ENCODE data around the gene ATP7B. TPM values are rescaled to one million over a fixed set of nuclear protein-coding genes. Genes with fewer than 3 reads are reported as not detected.

The ATP7B gene
- total RNA-seq, 2 donors from 2014 or later = 4.3 to 6.5 TPM

GRCh38 chr13:51955816-51956603 is 55.2 kb downstream of the ATP7B start:
- no peak for DNase-seq (ENCODE audit: low spot score)
- no peak overlapping the region for H3K4me3 ChIP-seq
- no peak for TF ChIP-seq CTCF (IDR thresholded peaks at IDR 0.05)
- no peaks in the 10 kb centered on the region for H3K9me3 ChIP-seq
- H3K27me3 ChIP-seq = no peaks in the 10 kb centered on the region
- H3K4me1 ChIP-seq = peaks cover 0 to 8% of the 10 kb centered on the region in 2 donors
- H3K36me3 ChIP-seq = no peaks in the 10 kb centered on the region
- H3K27ac ChIP-seq = no peak overlapping the region

GRCh38 chr13:51955281-51955771 is 55.9 kb downstream of the ATP7B start:
- H3K27ac ChIP-seq = no peak overlapping the region
- no peak overlapping the region for H3K4me3 ChIP-seq
- H3K9me3 ChIP-seq = no peaks in the 10 kb centered on the region
- H3K36me3 ChIP-seq = no peaks in the 10 kb centered on the region
- H3K4me1 ChIP-seq = peaks cover 0 to 8% of the 10 kb centered on the region in 2 donors
- no peak for DNase-seq (ENCODE audit: low spot score)
- H3K27me3 ChIP-seq = no peaks in the 10 kb centered on the region
- no peak for TF ChIP-seq CTCF (IDR thresholded peaks at IDR 0.05)

GRCh38 chr13:51953347-51954195 is 57.7 kb downstream of the ATP7B start:
- H3K4me1 ChIP-seq = peaks cover 0 to 8% of the 10 kb centered on the region in 2 donors
- no peaks in the 10 kb centered on the region for H3K9me3 ChIP-seq
- TF ChIP-seq CTCF (IDR thresholded peaks at IDR 0.05) = no peak
- H3K27me3 ChIP-seq = no peaks in the 10 kb centered on the region
- no peak for DNase-seq (ENCODE audit: low spot score)
- H3K27ac ChIP-seq = no peak overlapping the region
- H3K36me3 ChIP-seq = no peaks in the 10 kb centered on the region
- H3K4me3 ChIP-seq = no peak overlapping the region

- H3K4me1 ChIP-seq = peaks cover 0 to 7% of the 10 kb centered on the region in 2 donors
- DNase-seq (ENCODE audit: low spot score) = no peak
- no peak overlapping the region for H3K4me3 ChIP-seq
- H3K9me3 ChIP-seq = no peaks in the 10 kb centered on the region
- H3K27ac ChIP-seq = no peak overlapping the region
- H3K27me3 ChIP-seq = no peaks in the 10 kb centered on the region
- H3K36me3 ChIP-seq = peaks cover 7% of the 10 kb centered on the region
- TF ChIP-seq CTCF (IDR thresholded peaks at IDR 0.05) = no peak
Measured at GRCh38 chr13:51950722-51951121, 60.5 kb downstream of the ATP7B start.

- Histone ChIP-seq H3K4me1 (no peaks in the 10 kb centered on the region), H3K9me3 (no peaks in the 10 kb centered on the region), H3K27ac (no peak overlapping the region), H3K27me3 (no peaks in the 10 kb centered on the region), H3K4me3 (no peak overlapping the region), H3K36me3 (peaks cover 16% of the 10 kb centered on the region)
- TF ChIP-seq CTCF (IDR thresholded peaks at IDR 0.05) = no peak
- DNase-seq (ENCODE audit: low spot score) = no peak
Measured at GRCh38 chr13:51946163-51946669, 65.0 kb downstream of the ATP7B start.

Measured in right atrium auricular region (tissue), 2 donors.